Progenitor cell of endocrine pancreas (in vitro differentiated cells): ENCODE results near the gene GRIA4. TPM values are rescaled to one million over a fixed set of nuclear protein-coding genes. Genes with fewer than 3 reads are reported as not detected.

Experiments
- DNase-seq: peaks from one replicate; pipeline ENCODE4 v3.0.0; 2021; ENCODE audit warnings: low spot score; ENCODE audit not compliant: unreplicated experiment
- H3K27ac Mint-ChIP-seq: 2 replicates; pipeline ENCODE4 v1.8.0; 2021; ENCODE audit warnings: mild to moderate bottlenecking, moderate library complexity, mixed read lengths
- H3K27me3 Mint-ChIP-seq: 2 replicates; pipeline ENCODE4 v1.8.0; 2021; ENCODE audit warnings: mixed read lengths
- H3K36me3 Mint-ChIP-seq: 2 replicates; pipeline ENCODE4 v1.8.0; 2022; ENCODE audit warnings: mixed read lengths; ENCODE audit not compliant: insufficient read depth
- H3K4me1 Mint-ChIP-seq: 2 replicates; pipeline ENCODE4 v1.8.0; 2021; ENCODE audit warnings: low read depth, mixed read lengths
- H3K4me3 Mint-ChIP-seq: 2 replicates; pipeline ENCODE4 v1.8.0; 2021; ENCODE audit warnings: low read depth, mild to moderate bottlenecking, moderate library complexity, mixed read lengths
- H3K9me3 Mint-ChIP-seq: 2 replicates; pipeline ENCODE4 v1.8.0; 2021; ENCODE audit warnings: low read depth, mixed read lengths
- CTCF ChIP-seq: fragments of 200-600 bp; sonication (generic); IDR thresholded peaks from one replicate; pipeline ENCODE4 v1.5.0; 2021; ENCODE audit warnings: antibody characterized with exemption, mild to moderate bottlenecking; ENCODE audit not compliant: unreplicated experiment
- total RNA-seq: library from RNA; stranded (reverse); gene quantifications from 2 replicates; pipeline ENCODE4 v1.2.1, GENCODE V29; 2021

Gene GRIA4
- total RNA-seq, 1 donor from 2014 or later = 1.3 TPM

- no peaks in the 10 kb centered on the region for H3K36me3 Mint-ChIP-seq
- no peaks in the 10 kb centered on the region for H3K9me3 Mint-ChIP-seq
- no peaks in the 10 kb centered on the region for H3K27me3 Mint-ChIP-seq
- no peak for TF ChIP-seq CTCF
- no peak for DNase-seq
- H3K4me1 Mint-ChIP-seq = no peaks in the 10 kb centered on the region
- H3K27ac Mint-ChIP-seq = no peak overlapping the region
- H3K4me3 Mint-ChIP-seq = no peak overlapping the region
Observed at GRCh38 chr11:105740164-105740903, 130.5 kb downstream of the GRIA4 start.

GRCh38 chr11:105741488-105742020, 131.7 kb downstream of the GRIA4 start:
- no peak overlapping the region for H3K27ac Mint-ChIP-seq
- H3K4me3 Mint-ChIP-seq = no peak overlapping the region
- no peak for DNase-seq
- no peaks in the 10 kb centered on the region for H3K4me1 Mint-ChIP-seq
- no peaks in the 10 kb centered on the region for H3K27me3 Mint-ChIP-seq
- H3K9me3 Mint-ChIP-seq = no peaks in the 10 kb centered on the region
- TF ChIP-seq CTCF = no peak
- H3K36me3 Mint-ChIP-seq = no peaks in the 10 kb centered on the region

GRCh38 chr11:105754260-105754659, 144.4 kb downstream of the GRIA4 start:
- no peaks in the 10 kb centered on the region for H3K4me1 Mint-ChIP-seq
- no peaks in the 10 kb centered on the region for H3K36me3 Mint-ChIP-seq
- H3K27me3 Mint-ChIP-seq = no peaks in the 10 kb centered on the region
- no peak for TF ChIP-seq CTCF
- no peak overlapping the region for H3K4me3 Mint-ChIP-seq
- no peak for DNase-seq
- H3K9me3 Mint-ChIP-seq = no peaks in the 10 kb centered on the region
- H3K27ac Mint-ChIP-seq = no peak overlapping the region

- Mint-ChIP-seq H3K4me3 (no peak overlapping the region), H3K9me3 (no peaks in the 10 kb centered on the region), H3K27ac (no peak overlapping the region), H3K4me1 (no peaks in the 10 kb centered on the region), H3K36me3 (no peaks in the 10 kb centered on the region), H3K27me3 (no peaks in the 10 kb centered on the region)
- no peak for TF ChIP-seq CTCF
- no peak for DNase-seq
Observed at GRCh38 chr11:105754716-105755115, 144.8 kb downstream of the GRIA4 start.

GRCh38 chr11:105757107-105757506, 147.2 kb downstream of the GRIA4 start:
- H3K4me3 Mint-ChIP-seq = no peak overlapping the region

More at GRCh38 chr11:105757107-105757506, 147.2 kb downstream of the GRIA4 start:
- no peak for TF ChIP-seq CTCF
- DNase-seq = no peak
- Mint-ChIP-seq H3K9me3 (no peaks in the 10 kb centered on the region), H3K27me3 (no peaks in the 10 kb centered on the region), H3K36me3 (no peaks in the 10 kb centered on the region), H3K4me1 (no peaks in the 10 kb centered on the region), H3K27ac (no peak overlapping the region)
